HepG2 (cell line): ENCODE data around the gene GPSM1. TPM values are rescaled to one million over a fixed set of nuclear protein-coding genes. Genes with fewer than 3 reads are reported as not detected.

Source experiments
- ATAC-seq: fragments of 200-7000 bp; cut with Tn5 transposase; 3 replicates; pipeline ENCODE4 v1.9.1; 2020; ENCODE audit warnings: mild to moderate bottlenecking, moderate library complexity
- BruUV-seq: library from RNA; stranded (reverse); fragments of 400-500 nt; replicated peaks from 2 replicates; lab custom pipeline; 2021; lab: Mats Ljungman, UMichigan
- CTCF ChIA-PET: fragments of 300-600 bp; formaldehyde crosslinking; extraction: SDS; loops from one replicate; lab custom pipeline; 2021; ENCODE audit warnings: low total read pairs, inconsistent platforms, low intra/inter-chr PET ratio; lab: Yijun Ruan, JAX
- POLR2A ChIA-PET: fragments of 350-600 bp; sonication (Branson Sonifier 250); formaldehyde crosslinking; loops from one replicate; lab custom pipeline; 2020; ENCODE audit warnings: antibody characterized with exemption, inconsistent platforms; lab: Yijun Ruan, JAX
- DNase-seq: peaks from one replicate; pipeline ENCODE4 v3.0.0-alpha.2; 2015; ENCODE audit warnings: low spot score
- FAIRE-seq: peaks from 3 replicates; lab custom pipeline; 2011; peaks lifted over from hg19 to GRCh38; lab: Jason Lieb, UNC
- H2AFZ ChIP-seq: one replicate; pipeline ENCODE4 v1.6.1; 2011; ENCODE audit warnings: low read length, inconsistent platforms
- H3K27ac ChIP-seq: fragments of 300-600 bp; 3 replicates; pipeline ENCODE4 v1.8.0; 2011; ENCODE audit warnings: mixed run types, mild to moderate bottlenecking, mixed read lengths, low read length, inconsistent platforms; ENCODE audit not compliant: insufficient read depth; ENCODE audit errors: extremely low read length
- H3K27me3 ChIP-seq, 2 experiments: fragments of 200-600 bp in 1 of 2; 2 replicates in 1 of 2; 3 replicates in 1 of 2; pipeline versions ENCODE4 v1.6.0 to v1.8.0; 2011; ENCODE audit warnings: low read length in 2 of 2, mild to moderate bottlenecking in 2 of 2, moderate library complexity in 2 of 2, inconsistent platforms in 1 of 2; ENCODE audit not compliant: insufficient read depth in 2 of 2, control insufficient read depth in 1 of 2
- H3K36me3 ChIP-seq, 2 experiments: fragments of 200-600 bp in 1 of 2; replicated peaks in 1 of 2; 2 replicates in 1 of 2; 3 replicates in 1 of 2; pipeline versions ENCODE4 v1.5.1 to v1.8.0; 2011; ENCODE audit warnings: low read length in 2 of 2, inconsistent platforms in 1 of 2; ENCODE audit not compliant: insufficient read depth in 2 of 2, control insufficient read depth in 1 of 2
- H3K4me1 ChIP-seq: 2 replicates; pipeline ENCODE4 v1.5.1; 2012; ENCODE audit warnings: low read length, inconsistent platforms; ENCODE audit not compliant: insufficient read depth
- H3K4me2 ChIP-seq: 2 replicates; pipeline ENCODE4 v1.6.0; 2011; ENCODE audit warnings: low read depth, low read length, inconsistent platforms
- H3K4me3 ChIP-seq, 3 experiments: fragments of 200-600 bp in 1 of 3; sonication (generic), shearing (Covaris generic) in 1 of 3; replicated peaks in 1 of 3; 2 replicates each; pipeline ENCODE4 v1.5.1; 2011 to 2016; ENCODE audit warnings: low read length in 3 of 3, inconsistent platforms in 2 of 3, low read depth in 2 of 3, mild to moderate bottlenecking in 2 of 3, control low read depth in 1 of 3, mixed read lengths in 1 of 3; ENCODE audit not compliant: insufficient read depth in 1 of 3
- H3K79me2 ChIP-seq: one replicate; pipeline ENCODE4 v1.6.1; 2011; ENCODE audit warnings: low read length, inconsistent platforms; ENCODE audit not compliant: insufficient read depth
- H3K9ac ChIP-seq: 2 replicates; pipeline ENCODE4 v1.6.0; 2011; ENCODE audit warnings: mild to moderate bottlenecking, low read depth, low read length, inconsistent platforms; ENCODE audit not compliant: insufficient read depth
- H3K9me3 ChIP-seq: 2 replicates; pipeline ENCODE4 v1.5.1; 2012; ENCODE audit warnings: mild to moderate bottlenecking, low read length
- H4K20me1 ChIP-seq: 2 replicates; pipeline ENCODE4 v1.6.0; 2011; ENCODE audit warnings: inconsistent platforms, mild to moderate bottlenecking, low read length, moderate library complexity; ENCODE audit not compliant: insufficient read depth
- ATAD3A ChIP-seq: sonication (generic); formaldehyde crosslinking; IDR thresholded peaks from 2 replicates; pipeline ENCODE4 v1.4.0; 2020; ENCODE audit warnings: missing genetic modification reagents
- CHD2 ChIP-seq: IDR thresholded peaks from 2 replicates; pipeline ENCODE4 v1.6.1; 2011; ENCODE audit warnings: low read depth, low read length, improper control_type of control experiment
- FOXA1 ChIP-seq, 2 experiments: fragments of 450-650 bp in 1 of 2; sonication (generic) in 1 of 2; formaldehyde crosslinking in 1 of 2; IDR thresholded peaks; 2 replicates each; pipeline versions ENCODE4 v1.4.0 to v1.6.1; 2016 to 2020; ENCODE audit warnings: missing genetic modification reagents in 1 of 2
- GATAD1 ChIP-seq: IDR thresholded peaks from 2 replicates; pipeline ENCODE4 v1.6.1; 2016; ENCODE audit warnings: missing genetic modification reagents, missing compliant biosample characterization
- GZF1 ChIP-seq: sonication (generic); formaldehyde crosslinking; IDR thresholded peaks from 2 replicates; pipeline ENCODE4 v1.5.1; 2020; ENCODE audit warnings: mild to moderate bottlenecking, missing genetic modification reagents
- HMGA1 ChIP-seq: sonication (generic); formaldehyde crosslinking; conservative IDR thresholded peaks from 2 replicates; pipeline ENCODE4 v1.4.0; 2020; ENCODE audit warnings: missing genetic modification reagents
- HNRNPL ChIP-seq: fragments of 200-400 bp; formaldehyde crosslinking; IDR thresholded peaks from 2 replicates; pipeline ENCODE4 v1.6.1; 2017; ENCODE audit warnings: mild to moderate bottlenecking, low read depth, low read length
- JUN ChIP-seq: sonication (generic); formaldehyde crosslinking; IDR thresholded peaks from 2 replicates; pipeline ENCODE4 v1.4.0; 2020; ENCODE audit warnings: mild to moderate bottlenecking, missing genetic modification reagents
- MIER3 ChIP-seq: IDR thresholded peaks from 2 replicates; pipeline ENCODE4 v1.6.1; 2016; ENCODE audit warnings: missing compliant biosample characterization, borderline replicate concordance
- NCOR1 ChIP-seq: fragments of 200-600 bp; sonication (generic); IDR thresholded peaks from 2 replicates; pipeline ENCODE4 v1.7.0; 2017; ENCODE audit warnings: antibody characterized with exemption, low read length, borderline replicate concordance
- PPARG ChIP-seq: conservative IDR thresholded peaks from 2 replicates; pipeline ENCODE4 v1.6.1; 2016; ENCODE audit warnings: missing biosample characterization, missing genetic modification reagents
- SP2 ChIP-seq: sonication (generic); formaldehyde crosslinking; IDR thresholded peaks from 2 replicates; pipeline ENCODE4 v1.5.1; 2020; ENCODE audit warnings: mild to moderate bottlenecking, missing genetic modification reagents
- TBX2 ChIP-seq: sonication (generic); formaldehyde crosslinking; IDR thresholded peaks from 2 replicates; pipeline ENCODE4 v1.5.0; 2020; ENCODE audit warnings: missing genetic modification reagents, mild to moderate bottlenecking, borderline replicate concordance
- TEAD3 ChIP-seq: optimal IDR thresholded peaks from 2 replicates; pipeline ENCODE3; 2016; ENCODE audit warnings: borderline replicate concordance
- ZNF737 ChIP-seq: sonication (generic); formaldehyde crosslinking; IDR thresholded peaks from 2 replicates; pipeline ENCODE4 v1.5.0; 2020; ENCODE audit warnings: missing genetic modification reagents, mild to moderate bottlenecking, borderline replicate concordance
- ZNF891 ChIP-seq: sonication (generic); formaldehyde crosslinking; IDR thresholded peaks from 2 replicates; pipeline ENCODE4 v1.5.0; 2020; ENCODE audit warnings: mild to moderate bottlenecking, missing genetic modification reagents
- ZSCAN22 ChIP-seq: sonication (generic); formaldehyde crosslinking; IDR thresholded peaks from 2 replicates; pipeline ENCODE4 v1.4.0; 2020; ENCODE audit warnings: mild to moderate bottlenecking, missing genetic modification reagents
- ZSCAN30 ChIP-seq: sonication (generic); formaldehyde crosslinking; IDR thresholded peaks from 2 replicates; pipeline ENCODE4 v1.5.0; 2020; ENCODE audit warnings: mild to moderate bottlenecking, missing genetic modification reagents
- WGBS: methylation state at CpG from one replicate; pipeline ENCODE4 v1.1.6; 2017; ENCODE audit warnings: low lambda C conversion rate; 5-methylcytosine and 5-hydroxymethylcytosine counted together
- in situ Hi-C: cut with HindIII; loops from 2 replicates; pipeline ENCODE4 v1.10.0; 2017; ENCODE audit warnings: low pct_unique_long_range_greater_than_20kb; ENCODE audit not compliant: extremely low pct_ligation_motif_present
- intact Hi-C: fragments of 100-400 bp; cut with micrococcal nuclease; formaldehyde crosslinking; loops from one replicate; pipeline ENCODE4 v1.10.0; 2022; ENCODE audit not compliant: unreplicated experiment
- polyA plus RNA-seq, 8 experiments: library from polyadenylated mRNA; depleted of rRNA in 3 of 8; stranded (reverse) in 7 of 8; unstranded in 1 of 8; fragments of >200 nt; fragmentation: Illumina TruSeq in 4 of 8; extraction: Trizol in 4 of 8; gene quantifications; 2 replicates each; pipeline versions ENCODE4 v1.2.1 to v1.2.3, GENCODE V29; 2011 to 2016; ENCODE audit warnings: low read depth in 4 of 8, missing spikeins in 1 of 8, mixed read lengths in 1 of 8; ENCODE audit not compliant: insufficient read depth in 1 of 8
- total RNA-seq, 5 experiments: library from RNA; depleted of rRNA; stranded (reverse); fragments of >200 nt; fragmentation: Illumina TruSeq; extraction: Trizol; gene quantifications; 2 replicates each; pipeline ENCODE4 v1.2.3, GENCODE V29; 2016; ENCODE audit warnings: low read depth in 1 of 5
- TF ChIP-seq, protein P1 (sequence below): sonication (generic); formaldehyde crosslinking; IDR thresholded peaks from 2 replicates; pipeline ENCODE4 v1.5.1; 2020; ENCODE audit warnings: missing genetic modification reagents, mild to moderate bottlenecking, borderline replicate concordance
- TF ChIP-seq, protein P2 (sequence below): sonication (generic); formaldehyde crosslinking; IDR thresholded peaks from 2 replicates; pipeline ENCODE4 v1.5.0; 2020; ENCODE audit warnings: mild to moderate bottlenecking, missing genetic modification reagents

Gene GPSM1
- total and polyA plus RNA-seq, 2 of the 13 experiments (the other 11 are each of a cell fraction or from before 2014, with no cell fraction given): 1.0 to 2.4 TPM

DNA sequence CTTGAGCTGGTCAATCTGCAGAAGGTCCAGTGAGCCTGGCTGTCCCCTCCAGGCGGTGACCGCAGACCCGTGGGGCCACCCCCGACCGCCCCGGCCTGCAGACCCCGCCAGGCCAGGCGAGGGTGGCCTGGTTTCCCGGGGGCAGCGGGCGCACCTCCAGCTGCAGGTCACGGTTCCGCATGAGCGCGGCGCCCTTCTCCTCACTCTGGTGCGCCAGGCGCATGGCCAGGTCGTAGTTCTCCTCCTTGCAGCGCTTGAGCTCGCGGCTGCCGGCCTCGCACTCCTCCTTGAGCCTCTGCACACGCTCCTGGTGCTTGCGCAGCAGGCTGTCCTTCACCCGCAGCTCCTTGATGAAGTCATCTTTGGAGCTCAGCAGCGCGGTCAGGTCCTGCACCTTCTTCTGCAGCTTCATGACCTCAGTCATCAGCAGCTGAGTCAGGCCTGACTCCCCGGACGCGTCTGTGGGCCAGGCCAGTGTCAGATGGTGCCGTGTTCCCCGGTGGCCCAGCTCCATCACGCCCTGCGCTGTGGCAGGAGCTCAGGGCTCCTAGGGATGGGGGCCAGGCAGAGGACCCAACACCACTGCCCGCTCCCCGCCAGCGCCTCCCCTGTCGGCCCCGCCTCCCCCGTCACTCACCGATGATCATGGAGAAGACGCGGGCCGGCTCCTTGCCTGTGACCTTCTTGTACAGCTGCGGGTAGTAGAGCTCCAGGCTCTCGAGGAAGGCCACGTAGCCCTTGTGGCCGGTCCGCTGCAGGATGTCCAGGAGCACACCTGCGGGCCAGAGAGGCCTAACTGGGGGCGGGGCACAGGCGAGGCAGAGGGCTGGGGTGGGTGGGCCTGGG, 43.6 kb downstream of the GPSM1 start:
- TF ChIP-seq NCOR1 (no peak), PPARG (CRISPR knock-in tag) (no peak), SP2 (no peak), ZSCAN22 (CRISPR knock-in tag) (no peak), FOXA1 (IDR thresholded peaks at IDR 0.05) (no peak), FOXA1 (CRISPR knock-in tag; IDR thresholded peaks at IDR 0.05) (no peak), JUN (no peak), MIER3 (no peak), ATAD3A (CRISPR knock-in tag) (no peak), HMGA1 (CRISPR knock-in tag) (no peak), HNRNPL (no peak), ZNF891 (CRISPR knock-in tag) (no peak), TBX2 (no peak), CHD2 (no peak), TEAD3 (CRISPR knock-in tag) (no peak), ZNF737 (no peak), GZF1 (no peak), GATAD1 (no peak), ZSCAN30 (no peak)
- TF ChIP-seq, protein P1, sequence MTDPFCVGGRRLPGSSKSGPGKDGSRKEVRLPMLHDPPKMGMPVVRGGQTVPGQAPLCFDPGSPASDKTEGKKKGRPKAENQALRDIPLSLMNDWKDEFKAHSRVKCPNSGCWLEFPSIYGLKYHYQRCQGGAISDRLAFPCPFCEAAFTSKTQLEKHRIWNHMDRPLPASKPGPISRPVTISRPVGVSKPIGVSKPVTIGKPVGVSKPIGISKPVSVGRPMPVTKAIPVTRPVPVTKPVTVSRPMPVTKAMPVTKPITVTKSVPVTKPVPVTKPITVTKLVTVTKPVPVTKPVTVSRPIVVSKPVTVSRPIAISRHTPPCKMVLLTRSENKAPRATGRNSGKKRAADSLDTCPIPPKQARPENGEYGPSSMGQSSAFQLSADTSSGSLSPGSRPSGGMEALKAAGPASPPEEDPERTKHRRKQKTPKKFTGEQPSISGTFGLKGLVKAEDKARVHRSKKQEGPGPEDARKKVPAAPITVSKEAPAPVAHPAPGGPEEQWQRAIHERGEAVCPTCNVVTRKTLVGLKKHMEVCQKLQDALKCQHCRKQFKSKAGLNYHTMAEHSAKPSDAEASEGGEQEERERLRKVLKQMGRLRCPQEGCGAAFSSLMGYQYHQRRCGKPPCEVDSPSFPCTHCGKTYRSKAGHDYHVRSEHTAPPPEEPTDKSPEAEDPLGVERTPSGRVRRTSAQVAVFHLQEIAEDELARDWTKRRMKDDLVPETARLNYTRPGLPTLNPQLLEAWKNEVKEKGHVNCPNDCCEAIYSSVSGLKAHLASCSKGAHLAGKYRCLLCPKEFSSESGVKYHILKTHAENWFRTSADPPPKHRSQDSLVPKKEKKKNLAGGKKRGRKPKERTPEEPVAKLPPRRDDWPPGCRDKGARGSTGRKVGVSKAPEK (CRISPR knock-in tag): no peak
- TF ChIP-seq, protein P2, sequence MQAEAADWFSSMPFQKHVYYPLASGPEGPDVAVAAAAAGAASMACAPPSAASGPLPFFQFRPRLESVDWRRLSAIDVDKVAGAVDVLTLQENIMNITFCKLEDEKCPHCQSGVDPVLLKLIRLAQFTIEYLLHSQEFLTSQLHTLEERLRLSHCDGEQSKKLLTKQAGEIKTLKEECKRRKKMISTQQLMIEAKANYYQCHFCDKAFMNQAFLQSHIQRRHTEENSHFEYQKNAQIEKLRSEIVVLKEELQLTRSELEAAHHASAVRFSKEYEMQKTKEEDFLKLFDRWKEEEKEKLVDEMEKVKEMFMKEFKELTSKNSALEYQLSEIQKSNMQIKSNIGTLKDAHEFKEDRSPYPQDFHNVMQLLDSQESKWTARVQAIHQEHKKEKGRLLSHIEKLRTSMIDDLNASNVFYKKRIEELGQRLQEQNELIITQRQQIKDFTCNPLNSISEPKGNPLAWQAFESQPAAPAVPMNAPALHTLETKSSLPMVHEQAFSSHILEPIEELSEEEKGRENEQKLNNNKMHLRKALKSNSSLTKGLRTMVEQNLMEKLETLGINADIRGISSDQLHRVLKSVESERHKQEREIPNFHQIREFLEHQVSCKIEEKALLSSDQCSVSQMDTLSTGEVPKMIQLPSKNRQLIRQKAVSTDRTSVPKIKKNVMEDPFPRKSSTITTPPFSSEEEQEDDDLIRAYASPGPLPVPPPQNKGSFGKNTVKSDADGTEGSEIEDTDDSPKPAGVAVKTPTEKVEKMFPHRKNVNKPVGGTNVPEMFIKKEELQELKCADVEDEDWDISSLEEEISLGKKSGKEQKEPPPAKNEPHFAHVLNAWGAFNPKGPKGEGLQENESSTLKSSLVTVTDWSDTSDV (CRISPR knock-in tag): no peak

More for the DNA sequence above, 43.6 kb downstream of the GPSM1 start:
- ChIA-PET POLR2A (interaction anchor here (4.0 kb wide), 1 partner anchor 8 kb away, joined by 38 read pairs; the partner anchor contains the start of gene DNLZ), CTCF (interaction anchor here (3.1 kb wide), 1 partner anchor 31 kb away, joined by 18 read pairs; no protein-coding TSS in a partner anchor)
- no peaks in the 10 kb centered on the region for H3K9me3 ChIP-seq
- in situ Hi-C loops (no loop called here), intact Hi-C loops (loop anchor here (5.0 kb wide), 1 partner anchor 34 kb away; no protein-coding TSS in a partner anchor)
- no peak overlapping the region for H3K27ac ChIP-seq
- no peaks in the 10 kb centered on the region for H3K79me2 ChIP-seq
- no peaks in the 10 kb centered on the region for H4K20me1 ChIP-seq
- peaks cover 26% of the 10 kb centered on the region for H3K4me1 ChIP-seq
- no peak overlapping the region for H3K9ac ChIP-seq
- 97% methylated on average over 6 of the region's 54 CpGs for WGBS
- FAIRE-seq: no peak
- H2AFZ ChIP-seq: no peak overlapping the region
- no TSS peak for BruUV-seq
- ATAC-seq: no peak
- no peaks in the 10 kb centered on the region; a peak in 1 of 5 replicates for H3K27me3 ChIP-seq
- no peak overlapping the region for H3K4me2 ChIP-seq
- no peak overlapping the region for H3K4me3 ChIP-seq
- DNase-seq: no peak
- H3K36me3 ChIP-seq: peaks cover 0 to 2% of the 10 kb centered on the region in 2 experiments; a peak in 1 of 5 replicates
